Sciatic nerve (tissue), 2 donors: Measurements from ENCODE around the gene TRERF1. TPM values are rescaled to one million over a fixed set of nuclear protein-coding genes. Genes with fewer than 3 reads are reported as not detected.

Experiments used
- ATAC-seq: fragments of 200-7000 bp; cut with Tn5 transposase; one replicate; pipeline ENCODE4 v1.9.1; 2020; ENCODE audit warnings: mild to moderate bottlenecking, moderate library complexity
- DNase-seq: peaks from one replicate; pipeline ENCODE4 v3.0.0-alpha.2; 2020; ENCODE audit warnings: low spot score
- intact Hi-C: fragments of 100-400 bp; cut with DNase I; formaldehyde crosslinking; loops from one replicate; pipeline ENCODE4 v1.14.2; 2022
- total RNA-seq: library from RNA; stranded (reverse); fragmentation: NEBNext Ultra II Directional; extraction: Animal tissue kit (Norgen Biotek cat#: 25700); gene quantifications from one replicate; pipeline ENCODE4 v1.2.1, GENCODE V29; 2021
- donor health status: DM: no; HTN: no; CAD: no.
- donor health status: DM: no; HTN: no; CAD: no.

Gene TRERF1
- total RNA-seq, 1 donor from 2014 or later, result 7.0 TPM

DNA sequence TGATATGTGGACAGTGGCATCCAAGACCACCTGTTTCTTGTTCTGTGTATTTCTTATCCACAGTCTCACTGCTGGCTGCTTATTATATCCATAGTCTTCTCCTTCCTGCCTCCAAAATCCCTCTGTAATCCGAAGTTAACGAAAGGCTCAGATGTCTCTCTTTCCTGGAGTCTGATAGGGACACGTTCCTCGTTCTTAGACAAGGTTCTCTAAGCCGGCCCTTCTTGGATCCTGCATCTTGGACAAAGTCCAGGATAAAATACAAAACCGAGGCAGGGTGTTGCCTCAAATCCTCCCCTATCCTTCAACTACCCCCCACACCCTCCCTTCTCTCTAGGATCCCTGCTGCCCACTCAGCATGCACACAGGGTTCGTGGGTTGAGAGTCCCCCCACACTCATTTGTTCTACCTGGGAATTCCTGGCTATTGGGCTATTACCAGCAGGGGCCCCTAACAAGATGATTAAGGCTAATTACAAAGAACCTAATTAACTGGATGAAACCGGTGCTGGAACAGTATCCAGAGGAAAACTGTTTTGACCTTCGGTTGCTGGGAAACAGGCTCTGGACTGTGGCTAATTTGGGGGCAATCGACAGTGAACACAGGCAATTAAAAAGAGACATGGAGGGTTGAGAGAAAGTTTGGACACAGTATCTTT is 201.3 kb downstream of the TRERF1 start:
- ATAC-seq, result no peak
- intact Hi-C loops, result no loop called here
- no peak for DNase-seq

DNA sequence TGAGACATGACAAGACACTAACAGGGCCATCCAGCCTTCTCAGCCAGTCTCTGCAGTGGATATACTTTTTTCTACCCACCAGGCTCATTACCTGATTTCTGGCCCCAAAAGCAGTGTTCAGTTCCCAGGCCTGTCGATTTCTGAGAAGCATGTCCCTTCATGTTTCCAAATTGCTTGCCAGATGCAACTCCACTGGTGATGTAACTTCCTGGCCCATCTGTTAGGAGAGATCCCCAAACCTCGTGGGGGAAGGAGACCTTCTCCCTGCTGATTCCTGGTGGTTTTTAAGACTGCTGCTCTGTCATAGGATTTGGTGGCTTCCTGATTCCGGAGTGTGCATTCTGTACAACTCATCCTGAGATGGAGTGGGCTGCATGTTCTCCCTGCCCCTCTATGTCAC is 202.4 kb downstream of the TRERF1 start:
- DNase-seq (no peak), ATAC-seq (peak; percentile 63)
- intact Hi-C loops, result no loop called here

DNA sequence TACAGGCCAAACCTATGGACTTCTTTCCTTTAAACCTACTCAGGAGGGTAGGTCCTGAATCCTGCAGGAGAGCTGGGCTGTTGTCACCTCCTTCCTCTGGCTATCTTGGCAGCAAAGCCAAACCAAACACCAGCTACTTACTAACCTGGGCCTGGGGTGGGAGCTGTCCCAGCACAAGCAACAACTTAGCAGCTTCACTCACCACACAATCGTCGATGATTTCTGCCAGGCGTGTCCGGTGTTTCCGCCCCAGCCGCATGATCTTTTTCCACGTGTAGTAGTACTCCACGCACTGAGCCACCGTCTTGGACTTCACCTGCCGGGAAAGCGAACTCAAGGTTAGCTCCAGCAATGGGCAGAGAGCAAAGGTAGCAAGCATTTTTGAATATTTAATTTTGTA is 208.7 kb downstream of the TRERF1 start:
- intact Hi-C loops, result no loop called here
- ATAC-seq, result no peak

DNA sequence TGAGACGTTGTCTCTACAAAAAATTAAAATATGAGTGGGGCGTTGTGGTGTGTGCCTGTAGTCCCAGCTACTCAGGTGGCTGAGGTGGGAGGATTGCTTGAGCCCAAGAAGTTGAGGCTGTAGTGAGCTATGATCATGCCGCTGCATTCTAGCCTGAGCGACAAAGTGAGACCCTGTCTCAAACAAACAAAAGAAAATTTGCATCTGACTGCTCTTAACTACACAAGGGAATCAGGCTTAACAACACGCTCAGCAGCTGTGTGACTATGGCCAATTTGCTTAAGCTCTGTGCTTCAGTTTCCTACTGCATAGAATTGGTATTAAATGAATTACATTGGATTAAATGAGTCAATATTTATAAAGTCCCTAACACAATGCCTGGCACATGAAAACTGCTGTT is 209.8 kb downstream of the TRERF1 start:
- intact Hi-C loops, result no loop called here
- DNase-seq (peak; percentile 2), ATAC-seq (no peak)

More for the DNA sequence above, 208.7 kb downstream of the TRERF1 start:
- no peak for DNase-seq

DNA sequence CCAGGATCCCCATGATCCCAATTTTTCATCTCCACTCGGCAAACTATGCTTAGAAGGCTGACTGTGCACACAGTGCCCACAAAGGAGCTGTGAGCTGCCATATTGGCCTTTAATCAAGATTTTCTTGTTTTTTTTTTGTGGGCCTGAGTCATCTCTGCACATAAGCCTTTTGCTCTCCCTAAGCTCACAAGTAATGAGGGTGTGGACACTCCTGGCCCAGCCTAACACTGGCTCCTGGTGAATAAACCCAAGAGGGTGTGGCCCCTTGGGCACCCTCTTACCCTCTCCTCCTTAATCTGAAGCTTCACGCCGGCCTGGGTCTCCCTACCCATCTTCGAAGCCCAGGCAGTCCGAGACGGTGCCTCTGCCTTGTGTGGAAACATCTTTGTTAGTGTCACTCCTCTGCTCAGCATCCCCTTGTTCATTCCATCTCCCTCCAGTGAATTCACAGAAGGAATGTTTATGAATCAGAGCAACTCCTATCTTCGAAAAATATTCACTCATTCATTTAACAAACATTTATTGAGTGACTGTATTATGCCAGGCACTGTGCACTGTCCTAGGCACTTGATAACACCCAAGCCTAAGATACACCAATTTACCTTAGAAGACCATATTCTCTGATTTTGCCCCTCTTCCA is 211.9 kb downstream of the TRERF1 start:
- DNase-seq (no peak), ATAC-seq (no peak)
- intact Hi-C loops, result no loop called here

DNA sequence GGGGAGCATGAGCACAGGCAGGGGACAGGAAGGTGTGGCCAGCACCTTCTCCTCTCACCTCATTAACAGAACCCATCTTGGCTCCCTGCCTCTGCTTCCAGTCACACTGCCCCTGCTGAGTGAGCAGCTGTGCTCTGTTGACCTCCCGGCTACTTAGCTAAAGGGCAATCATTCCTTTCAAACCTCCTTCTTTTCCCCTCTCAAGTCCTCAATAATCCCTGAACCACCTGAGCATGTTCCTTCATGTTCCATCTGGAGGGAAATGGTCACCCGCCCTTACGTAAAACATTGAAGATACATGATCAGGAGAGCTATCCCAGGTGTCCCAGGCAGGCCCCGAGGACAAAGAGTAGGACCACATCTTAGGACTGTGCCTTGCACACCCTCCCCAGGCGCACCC is 212.4 kb downstream of the TRERF1 start:
- intact Hi-C loops, result no loop called here
- ATAC-seq, result no peak
- no peak for DNase-seq

DNA sequence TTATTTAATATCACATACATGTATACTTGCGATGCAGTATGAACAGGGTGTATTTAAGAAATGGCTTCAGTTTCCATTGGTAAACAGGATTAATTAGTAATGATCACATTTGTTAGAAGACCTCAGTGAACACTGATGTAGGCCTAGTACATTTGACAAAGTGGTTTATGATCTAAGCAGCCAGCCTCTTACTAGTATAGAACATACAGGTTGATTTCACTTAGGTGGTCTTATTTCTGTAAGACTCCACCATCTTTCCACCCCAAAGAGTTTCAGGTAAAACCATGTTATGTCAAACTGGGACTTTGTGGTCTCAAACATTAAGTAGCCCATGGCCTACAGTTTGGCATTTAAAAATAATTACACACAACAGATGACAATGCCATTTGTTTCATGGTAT is 213.9 kb downstream of the TRERF1 start:
- DNase-seq (no peak), ATAC-seq (no peak)
- intact Hi-C loops, result no loop called here

DNA sequence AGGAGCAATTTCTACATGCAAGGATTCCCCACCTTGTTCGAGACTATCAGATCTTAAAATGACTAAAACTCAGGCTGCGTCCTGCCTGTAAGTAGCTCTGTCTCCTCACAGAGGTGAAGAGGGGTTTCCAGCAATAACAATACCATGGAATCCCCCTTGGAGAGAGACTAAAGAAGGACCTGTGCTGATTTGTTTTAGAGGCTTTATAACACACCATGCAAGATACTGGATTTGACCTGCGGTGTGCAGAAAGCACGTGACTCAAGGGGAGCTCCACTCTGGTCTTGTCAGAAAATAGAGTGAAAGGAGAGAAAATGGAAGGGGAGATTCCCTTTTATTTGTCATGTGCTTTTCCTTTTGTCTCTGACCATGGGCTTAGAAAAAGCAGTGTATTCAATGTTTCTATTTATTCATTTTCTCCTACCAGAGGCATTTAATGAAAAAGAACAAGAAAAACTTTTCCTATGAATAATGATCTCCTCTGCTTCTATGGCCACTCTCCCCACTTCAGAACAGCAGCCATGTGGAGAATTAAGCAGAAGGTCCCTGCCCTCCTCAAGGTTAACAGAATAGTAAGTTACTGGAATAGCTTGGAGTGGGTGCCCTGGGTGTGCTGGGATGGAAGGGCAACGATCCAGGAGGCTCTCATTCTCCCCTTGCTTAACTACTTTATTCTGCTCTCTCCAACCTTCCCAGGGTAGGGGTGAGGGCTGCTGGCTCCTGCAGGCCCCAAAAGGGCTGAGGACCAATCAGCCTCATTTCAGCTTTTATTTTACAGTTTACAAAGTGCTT is 214.8 kb downstream of the TRERF1 start:
- no peak for ATAC-seq
- no peak for DNase-seq
- intact Hi-C loops, result no loop called here

DNA sequence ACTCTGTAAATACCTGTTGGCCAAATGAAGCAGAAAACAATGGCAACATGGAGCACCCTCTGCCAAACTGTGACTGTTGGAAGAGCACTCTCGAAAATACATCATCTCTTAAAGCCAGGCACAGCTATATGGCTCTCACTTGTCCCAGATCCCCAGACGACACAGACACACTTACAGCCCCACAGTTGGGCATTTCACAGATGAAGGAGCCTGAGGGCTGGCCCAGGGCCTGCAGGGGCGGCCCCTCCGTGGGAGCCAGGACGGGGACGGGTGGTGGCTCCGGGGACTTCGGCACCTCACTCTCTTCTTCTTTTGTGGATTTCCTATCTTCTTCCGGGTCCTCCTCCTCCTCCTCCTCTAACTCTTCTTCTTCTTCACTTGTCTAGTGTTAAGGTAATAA is 215.7 kb downstream of the TRERF1 start:
- intact Hi-C loops, result no loop called here
- ATAC-seq, result no peak
- DNase-seq, result no peak

DNA sequence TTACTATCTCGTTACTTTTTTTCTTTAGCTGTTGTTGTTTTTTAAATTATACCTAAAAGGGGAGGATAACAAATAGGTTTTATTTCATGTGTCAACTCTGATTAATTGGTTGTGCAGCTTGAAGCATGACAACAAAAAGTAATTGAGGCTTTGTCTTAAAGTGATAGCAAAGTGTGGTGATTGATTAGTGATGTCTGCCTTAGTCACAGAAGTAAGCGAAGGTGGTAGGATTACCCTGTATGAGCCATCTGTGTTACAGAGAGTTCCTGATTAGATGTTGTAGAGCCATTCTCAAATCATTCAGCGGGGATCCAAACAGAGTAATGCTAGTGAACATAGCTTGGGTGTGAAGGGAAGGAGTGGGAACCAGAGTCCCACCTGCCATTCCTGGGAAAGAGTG is 219.7 kb downstream of the TRERF1 start:
- intact Hi-C loops, result no loop called here
- ATAC-seq (no peak), DNase-seq (no peak)

DNA sequence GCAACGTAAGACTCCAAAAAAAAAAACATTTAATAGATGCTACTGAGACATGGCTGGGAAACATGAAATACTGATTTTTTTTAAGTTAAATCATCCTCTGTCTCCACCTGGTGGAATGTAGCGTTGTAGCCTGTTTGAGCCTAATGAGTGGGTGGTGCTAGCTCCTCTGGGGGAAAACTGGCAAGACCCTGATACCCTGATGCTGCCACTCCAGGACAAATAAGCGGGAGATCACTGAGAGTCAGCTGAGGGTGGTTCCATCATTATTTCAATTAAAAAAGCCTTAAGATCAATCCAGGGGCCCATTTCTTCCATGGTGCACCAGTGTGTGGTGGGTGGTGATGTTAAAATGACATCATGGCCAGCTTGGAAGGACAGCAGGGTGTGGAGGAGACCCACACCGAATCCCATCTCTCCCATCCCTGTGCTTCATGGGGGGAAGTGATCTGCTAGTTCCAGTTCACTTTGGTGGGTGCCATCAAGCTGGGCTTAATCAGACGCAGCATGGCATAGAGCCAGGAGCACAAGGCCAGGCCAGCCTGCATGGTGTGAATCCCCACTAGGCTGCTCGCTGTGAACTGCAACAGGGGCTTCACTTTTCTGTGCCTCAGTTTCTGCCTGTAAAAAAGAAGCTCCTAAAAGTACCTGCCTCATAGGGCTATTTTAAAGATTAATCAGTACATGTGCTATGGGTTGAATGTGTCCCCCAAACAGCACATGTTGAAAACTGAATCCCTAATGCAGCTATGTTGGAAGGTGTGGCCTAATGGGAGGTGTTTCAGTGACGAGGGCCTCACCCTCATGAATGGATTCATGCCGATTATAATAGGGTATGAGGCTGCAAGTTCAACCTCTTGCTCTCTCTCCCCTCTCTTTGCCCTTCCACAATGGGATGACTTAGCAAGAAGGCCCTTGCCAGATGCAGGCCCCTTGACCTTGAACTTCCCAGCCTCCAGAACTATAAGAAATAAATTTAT is 221.1 kb downstream of the TRERF1 start:
- DNase-seq (no peak), ATAC-seq (no peak)
- intact Hi-C loops, result no loop called here

DNA sequence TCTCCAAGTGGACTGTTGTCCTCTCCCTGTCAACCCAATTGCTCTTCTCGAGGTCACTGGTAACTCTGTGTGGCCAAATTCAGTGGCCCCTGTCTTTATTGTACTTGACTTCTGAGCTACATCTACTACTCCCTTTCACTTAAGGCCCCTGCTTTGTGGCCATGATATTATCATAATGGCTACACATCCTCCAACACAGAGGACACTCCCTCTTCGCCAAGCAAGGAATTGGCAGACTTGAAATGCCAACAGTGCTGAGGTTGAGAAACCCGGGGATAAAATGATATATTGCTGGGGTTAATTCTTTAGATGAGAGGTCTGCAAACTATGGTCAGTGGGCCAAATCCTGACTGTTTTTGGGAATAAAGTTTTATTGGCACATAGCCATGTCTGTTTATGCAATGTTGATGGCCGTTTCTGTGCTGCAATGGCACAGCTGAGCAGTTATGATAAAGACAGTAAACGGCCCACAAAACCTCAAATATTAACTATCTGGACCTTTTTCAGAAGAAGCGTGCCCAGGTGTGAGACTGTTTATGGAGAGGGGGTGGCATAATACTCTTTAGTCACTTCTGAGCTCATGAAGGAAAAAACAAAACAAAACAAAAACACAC is 222.1 kb downstream of the TRERF1 start:
- ATAC-seq, result no peak
- intact Hi-C loops, result no loop called here
- DNase-seq, result no peak

DNA sequence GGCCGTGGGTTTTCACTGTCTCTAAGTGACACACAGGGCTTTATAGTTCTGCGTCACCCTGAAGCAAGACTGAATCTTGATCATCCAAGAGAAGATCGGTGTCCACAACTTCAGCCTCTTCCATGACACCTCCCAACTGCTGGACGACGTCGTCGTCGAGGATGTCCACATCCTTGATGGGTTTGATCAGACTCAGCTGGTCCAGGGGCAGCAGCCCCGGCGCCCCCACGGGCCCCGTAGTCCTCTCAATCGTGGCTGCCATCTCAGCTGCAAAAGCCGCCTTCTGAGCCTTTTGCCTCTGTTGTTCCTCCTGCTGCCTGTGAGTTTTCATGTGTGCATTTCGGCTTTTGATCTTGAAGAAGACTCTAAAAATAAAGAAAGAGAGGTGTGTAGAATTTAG is 223.4 kb downstream of the TRERF1 start:
- intact Hi-C loops, result no loop called here
- no peak for DNase-seq
- ATAC-seq, result no peak

DNA sequence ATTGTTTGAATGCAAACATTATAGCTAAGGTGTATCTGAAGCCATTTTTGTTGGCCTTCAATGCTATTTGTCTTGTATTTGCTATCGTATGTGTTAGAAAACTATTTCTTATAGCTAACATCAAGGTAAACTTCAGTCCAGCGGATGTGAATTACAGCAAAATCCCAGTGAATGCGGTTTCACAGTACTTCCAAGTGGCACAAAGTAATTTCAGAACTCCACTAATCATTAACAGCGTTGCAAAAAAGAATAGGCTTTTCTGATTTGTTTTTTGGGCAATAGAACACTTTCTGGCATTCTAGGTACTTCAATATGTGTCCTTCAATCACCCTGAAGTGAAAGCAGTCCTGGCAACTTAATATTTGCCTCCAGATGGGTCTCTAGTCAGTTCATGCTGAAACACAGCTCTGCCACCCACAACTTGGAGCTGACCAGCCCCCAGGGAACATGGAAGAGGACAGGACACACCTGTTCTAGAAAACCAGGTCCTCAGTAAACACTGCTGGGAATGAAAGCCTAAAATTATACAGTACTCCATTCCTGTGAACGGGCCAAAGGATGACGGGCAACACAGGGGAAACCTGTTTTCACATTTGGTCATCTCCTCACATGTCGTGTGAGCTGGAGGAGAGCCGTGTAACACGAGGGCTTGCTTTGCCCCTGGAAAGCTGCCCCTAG is 224.4 kb downstream of the TRERF1 start:
- intact Hi-C loops, result no loop called here
- ATAC-seq, result no peak
- DNase-seq, result no peak

DNA sequence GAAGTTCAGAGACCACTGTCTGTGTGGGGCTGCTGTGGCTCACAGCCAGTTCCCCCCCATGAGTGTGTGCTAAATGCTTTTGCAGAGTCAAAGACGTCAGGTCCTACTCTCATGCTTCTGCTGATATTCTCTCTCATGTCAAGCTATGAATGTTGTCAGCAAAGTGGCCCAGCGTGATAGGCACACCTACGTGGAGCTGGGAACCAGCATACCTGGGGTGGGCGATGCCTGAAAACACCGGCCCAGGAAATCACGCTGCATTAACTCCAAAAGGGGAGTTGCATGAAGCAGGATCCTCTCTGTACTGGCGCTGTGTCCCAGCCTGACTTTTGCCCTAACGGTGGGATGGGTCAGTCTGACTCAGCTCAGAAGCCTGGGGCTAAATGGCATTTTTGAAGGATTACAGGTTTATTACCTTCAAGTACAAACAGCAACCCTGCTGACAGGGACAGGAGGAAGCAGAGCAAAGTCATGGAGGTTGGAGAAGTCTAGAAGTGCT is 225.0 kb downstream of the TRERF1 start:
- DNase-seq, result no peak
- ATAC-seq, result no peak
- intact Hi-C loops, result no loop called here

DNA sequence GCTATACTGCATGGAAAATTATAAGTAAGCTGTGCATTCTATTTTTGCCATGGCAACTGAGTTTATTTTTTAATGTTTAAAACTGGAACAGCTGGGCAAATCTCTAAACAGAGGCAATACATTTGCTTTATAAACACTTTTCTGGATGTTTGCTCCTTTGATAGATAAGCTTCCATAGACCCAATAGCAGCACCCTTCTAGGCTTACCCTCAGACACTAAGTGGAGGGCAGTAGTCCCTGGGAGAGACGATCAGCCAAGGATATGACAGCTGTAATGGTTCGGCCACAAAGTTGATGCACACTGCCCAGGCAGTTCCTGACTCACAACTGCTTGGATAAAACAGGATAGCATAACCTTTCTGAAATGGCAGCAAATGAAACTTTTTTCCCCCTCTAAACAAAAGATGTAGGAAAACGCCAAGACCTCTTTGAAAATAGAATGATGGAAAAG is 225.5 kb downstream of the TRERF1 start:
- intact Hi-C loops, result no loop called here
- ATAC-seq, result no peak
- DNase-seq, result no peak

DNA sequence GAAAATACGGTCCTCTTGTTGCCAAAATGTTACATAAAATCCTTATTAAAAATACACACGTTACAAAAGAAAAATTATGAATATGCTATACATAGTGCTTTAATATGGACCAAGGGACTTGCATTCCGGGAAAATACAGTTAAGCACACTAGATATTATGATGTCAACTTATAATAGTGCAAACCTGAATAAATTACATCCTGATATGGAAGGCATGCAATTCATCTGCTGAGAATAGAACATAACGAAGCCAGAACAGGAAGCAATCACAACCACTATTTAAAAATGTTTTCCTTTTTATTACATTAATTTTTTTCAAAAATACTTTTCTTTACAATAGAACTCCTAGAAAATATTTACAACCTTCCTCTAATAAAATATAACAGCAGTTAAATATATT is 226.3 kb downstream of the TRERF1 start:
- no peak for ATAC-seq
- intact Hi-C loops, result no loop called here

DNA sequence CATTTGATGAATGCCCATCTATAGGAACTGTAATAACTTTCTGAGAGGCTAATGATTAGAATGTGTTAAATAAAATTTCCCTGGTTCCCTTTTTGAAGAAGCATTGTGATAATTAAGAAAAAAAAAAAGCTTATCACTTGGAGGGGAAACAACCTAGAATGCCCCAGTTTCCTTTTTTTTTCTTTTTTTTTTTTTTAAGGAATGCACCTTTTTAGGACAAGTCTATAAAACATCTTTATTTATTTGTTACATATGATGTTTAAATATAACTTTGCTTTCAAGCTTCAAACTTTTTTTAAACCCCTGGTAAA is 226.7 kb downstream of the TRERF1 start:
- DNase-seq (no peak), ATAC-seq (no peak)
- intact Hi-C loops, result no loop called here

More for the DNA sequence above, 226.3 kb downstream of the TRERF1 start:
- no peak for DNase-seq
